IMR-90 (cell line): ENCODE measurements around the gene NLGN3. TPM values are rescaled to one million over a fixed set of nuclear protein-coding genes. Genes with fewer than 3 reads are reported as not detected.

Source experiments
- ATAC-seq: fragments of 200-7000 bp; cut with Tn5 transposase; 2 replicates; pipeline ENCODE4 v1.9.1; 2020; ENCODE audit warnings: low read depth, mild to moderate bottlenecking, moderate library complexity
- BruUV-seq: library from RNA; stranded (reverse); fragments of 400-500 nt; replicated peaks from 2 replicates; lab custom pipeline; 2021; lab: Mats Ljungman, UMichigan
- CTCF ChIA-PET: fragments of 300-600 bp; formaldehyde crosslinking; extraction: SDS; loops from one replicate; lab custom pipeline; 2021; ENCODE audit warnings: antibody characterized with exemption; lab: Yijun Ruan, JAX
- POLR2A ChIA-PET: fragments of 300-600 bp; sonication (Branson Sonifier 250); formaldehyde crosslinking; loops from one replicate; lab custom pipeline; 2022; ENCODE audit warnings: antibody characterized with exemption; ENCODE audit not compliant: unreplicated experiment; lab: Charles Lee
- DNase-seq: peaks from one replicate; pipeline ENCODE4 v3.0.0; 2013
- H2AFZ ChIP-seq: replicated peaks from 2 replicates; pipeline ENCODE3; 2013; ENCODE audit warnings: low read length, mild to moderate bottlenecking; ENCODE audit not compliant: poor library complexity
- H2AK5ac ChIP-seq: 2 replicates; pipeline ENCODE4 v1.6.1; 2013; ENCODE audit warnings: low read depth, low read length, inconsistent platforms
- H2AK9ac ChIP-seq: replicated peaks from 2 replicates; pipeline ENCODE3; 2013; ENCODE audit warnings: mild to moderate bottlenecking, low read depth, low read length, moderate library complexity; ENCODE audit not compliant: poor library complexity
- H2BK120ac ChIP-seq: 2 replicates; pipeline ENCODE4 v1.6.1; 2013; ENCODE audit warnings: low read depth, low read length, inconsistent platforms
- H2BK15ac ChIP-seq: 3 replicates; pipeline ENCODE4 v1.6.1; 2013; ENCODE audit warnings: low read depth, low read length, inconsistent platforms
- H2BK20ac ChIP-seq: 2 replicates; pipeline ENCODE4 v1.6.1; 2013; ENCODE audit warnings: low read depth, mild to moderate bottlenecking, inconsistent platforms, low read length, moderate library complexity
- H2BK5ac ChIP-seq: 2 replicates; pipeline ENCODE4 v1.6.1; 2013; ENCODE audit warnings: mild to moderate bottlenecking, low read depth, low read length, inconsistent platforms; ENCODE audit not compliant: poor library complexity, severe bottlenecking
- H3K14ac ChIP-seq: replicated peaks from 2 replicates; pipeline ENCODE4 v1.6.1; 2013; ENCODE audit warnings: low read depth, low read length, inconsistent platforms
- H3K18ac ChIP-seq: 2 replicates; pipeline ENCODE4 v1.6.1; 2013; ENCODE audit warnings: low read depth, low read length, control low read depth
- H3K23ac ChIP-seq: 2 replicates; pipeline ENCODE4 v1.6.1; 2013; ENCODE audit warnings: low read depth, low read length, inconsistent platforms
- H3K27ac ChIP-seq: 2 replicates; pipeline ENCODE4 v1.5.1; 2013; ENCODE audit warnings: mild to moderate bottlenecking, control low read depth, low read length; ENCODE audit not compliant: insufficient read depth
- H3K27me3 ChIP-seq: 2 replicates; pipeline ENCODE4 v1.6.1; 2013; ENCODE audit warnings: low read length; ENCODE audit not compliant: control insufficient read depth, insufficient read depth
- H3K36me3 ChIP-seq: 2 replicates; pipeline ENCODE4 v1.6.1; 2013; ENCODE audit warnings: low read length, mixed read lengths; ENCODE audit not compliant: control insufficient read depth, insufficient read depth
- H3K4ac ChIP-seq: 2 replicates; pipeline ENCODE4 v1.6.1; 2013; ENCODE audit warnings: low read depth, low read length, inconsistent platforms
- H3K4me1 ChIP-seq: 2 replicates; pipeline ENCODE4 v1.6.1; 2013; ENCODE audit warnings: low read length, mixed read lengths; ENCODE audit not compliant: control insufficient read depth, insufficient read depth
- H3K4me2 ChIP-seq: 2 replicates; pipeline ENCODE4 v1.6.1; 2013; ENCODE audit warnings: low read depth, mild to moderate bottlenecking, control low read depth, low read length, moderate library complexity
- H3K4me3 ChIP-seq: 2 replicates; pipeline ENCODE4 v1.5.1; 2013; ENCODE audit warnings: low read depth, mild to moderate bottlenecking, control low read depth, low read length, moderate library complexity; ENCODE audit not compliant: insufficient read depth
- H3K56ac ChIP-seq: 2 replicates; pipeline ENCODE4 v1.6.1; 2013; ENCODE audit warnings: low read length, inconsistent platforms; ENCODE audit not compliant: insufficient read depth; ENCODE audit errors: extremely low read depth
- H3K79me1 ChIP-seq, 2 experiments: 2 replicates each; pipeline ENCODE4 v1.6.1; 2013; ENCODE audit warnings: low read length in 2 of 2, inconsistent platforms in 1 of 2, low read depth in 1 of 2
- H3K9ac ChIP-seq: 2 replicates; pipeline ENCODE4 v1.6.1; 2013; ENCODE audit warnings: low read depth, low read length, control low read depth
- H3K9me1 ChIP-seq: 2 replicates; pipeline ENCODE4 v1.6.1; 2013; ENCODE audit warnings: low read length, inconsistent platforms; ENCODE audit not compliant: insufficient read depth
- H3K9me3 ChIP-seq: 2 replicates; pipeline ENCODE4 v1.6.1; 2013; ENCODE audit warnings: low read length; ENCODE audit not compliant: control insufficient read depth, insufficient read depth
- H4K20me1 ChIP-seq: 2 replicates; pipeline ENCODE4 v1.6.1; 2013; ENCODE audit warnings: low read length, inconsistent platforms; ENCODE audit not compliant: insufficient read depth
- H4K5ac ChIP-seq: 2 replicates; pipeline ENCODE4 v1.6.1; 2013; ENCODE audit warnings: mild to moderate bottlenecking, low read depth, low read length, control low read depth
- H4K8ac ChIP-seq, 2 experiments: 2 replicates each; pipeline ENCODE4 v1.6.1; 2013; ENCODE audit warnings: low read depth in 2 of 2, low read length in 2 of 2, control low read depth in 1 of 2, inconsistent platforms in 1 of 2
- H4K91ac ChIP-seq: 2 replicates; pipeline ENCODE4 v1.6.1; 2013; ENCODE audit warnings: low read depth, low read length, inconsistent platforms; ENCODE audit not compliant: insufficient read depth
- BHLHE40 ChIP-seq: fragments of 150-350 bp; IDR thresholded peaks from 2 replicates; pipeline ENCODE4 v1.6.1; 2016; ENCODE audit warnings: mild to moderate bottlenecking, low read depth, low read length
- CEBPB ChIP-seq: IDR thresholded peaks from 2 replicates; pipeline ENCODE4 v1.6.1; 2012; ENCODE audit warnings: low read depth, low read length, improper control_type of control experiment
- CHD1 ChIP-seq: IDR thresholded peaks from 2 replicates; pipeline ENCODE4 v1.6.1; 2012; ENCODE audit warnings: low read depth, low read length, improper control_type of control experiment
- FOS ChIP-seq: fragments of 150-350 bp; IDR thresholded peaks from 2 replicates; pipeline ENCODE4 v1.6.1; 2016; ENCODE audit warnings: low read depth, low read length
- MAFK ChIP-seq: IDR thresholded peaks from 2 replicates; pipeline ENCODE4 v1.6.1; 2012; ENCODE audit warnings: low read depth, low read length, improper control_type of control experiment
- MAZ ChIP-seq: IDR thresholded peaks from 2 replicates; pipeline ENCODE4 v1.6.1; 2012; ENCODE audit warnings: low read depth, mild to moderate bottlenecking, low read length, improper control_type of control experiment, moderate library complexity, borderline replicate concordance
- MXI1 ChIP-seq: IDR thresholded peaks from 2 replicates; pipeline ENCODE4 v1.6.1; 2012; ENCODE audit warnings: low read depth, mild to moderate bottlenecking, low read length, moderate library complexity, borderline replicate concordance
- NFE2L2 ChIP-seq: fragments of 150-350 bp; IDR thresholded peaks from 2 replicates; pipeline ENCODE4 v1.6.1; 2016; ENCODE audit warnings: low read depth, mild to moderate bottlenecking, low read length
- POLR2A ChIP-seq: IDR thresholded peaks from 2 replicates; pipeline ENCODE4 v1.6.1; 2012; ENCODE audit warnings: mild to moderate bottlenecking, low read depth, low read length
- RAD21 ChIP-seq: IDR thresholded peaks from 2 replicates; pipeline ENCODE4 v1.6.1; 2012; ENCODE audit warnings: low read length, improper control_type of control experiment
- RCOR1 ChIP-seq: IDR thresholded peaks from 2 replicates; pipeline ENCODE4 v1.6.1; 2012; ENCODE audit warnings: mild to moderate bottlenecking, low read length, improper control_type of control experiment; ENCODE audit not compliant: insufficient replicate concordance
- RFX5 ChIP-seq: IDR thresholded peaks from 2 replicates; pipeline ENCODE4 v1.8.0; 2012; ENCODE audit warnings: low read depth, mild to moderate bottlenecking, low read length, moderate library complexity
- SMC3 ChIP-seq: fragments of 150-350 bp; IDR thresholded peaks from 2 replicates; pipeline ENCODE4 v1.6.1; 2016; ENCODE audit warnings: low read depth, mild to moderate bottlenecking, antibody characterized with exemption, low read length, moderate library complexity
- WGBS, 2 experiments: methylation state at CpG; one replicate each; pipeline versions ENCODE4 v1.1.5 to v1.1.7; 2013; ENCODE audit warnings: missing lambda C conversion rate in 2 of 2; ENCODE audit not compliant: insufficient read length in 1 of 2; ENCODE audit errors: extremely low coverage in 2 of 2; 5-methylcytosine and 5-hydroxymethylcytosine counted together
- dilution Hi-C: fragments of 300-500 bp; cut with HindIII; formaldehyde crosslinking; loops from one replicate; pipeline ENCODE4 v1.14.3; 2018; ENCODE audit warnings: low sequenced_read_pairs; ENCODE audit not compliant: unreplicated experiment
- in situ Hi-C: fragments of 300-500 bp; cut with MboI; formaldehyde crosslinking; loops from 3 replicates; pipeline ENCODE4 v1.14.3; 2019; ENCODE audit warnings: low sequenced_read_pairs, inconsistent platforms, mixed read lengths
- intact Hi-C: fragments of 100-400 bp; cut with micrococcal nuclease; formaldehyde crosslinking; loops from 2 replicates; pipeline ENCODE4 v1.10.0; 2022
- polyA plus RNA-seq, 3 experiments: library from polyadenylated mRNA; depleted of rRNA; stranded (reverse); fragments of >200 nt; gene quantifications; 2 replicates each; pipeline ENCODE4 v1.2.3, GENCODE V29; 2012; ENCODE audit warnings: low replicate concordance in 1 of 3
- total RNA-seq: library from RNA; depleted of rRNA; stranded (reverse); fragments of >200 nt; gene quantifications from 2 replicates; pipeline ENCODE4 v1.2.3, GENCODE V29; 2012
- TF ChIP-seq, protein P1 (sequence below): fragments of 150-350 bp; IDR thresholded peaks from 2 replicates; pipeline ENCODE4 v1.6.1; 2017; ENCODE audit warnings: mild to moderate bottlenecking, antibody characterized with exemption, low read length, low read depth
- TF ChIP-seq, protein P2 (sequence below): fragments of 150-350 bp; IDR thresholded peaks from 2 replicates; pipeline ENCODE4 v1.6.1; 2016; ENCODE audit warnings: low read depth, mild to moderate bottlenecking, low read length, moderate library complexity, borderline replicate concordance
- TF ChIP-seq, protein P3 (sequence below): conservative IDR thresholded peaks from 2 replicates; pipeline ENCODE4 v1.5.1; 2012; ENCODE audit warnings: mild to moderate bottlenecking, low read depth, low read length, improper control_type of control experiment

The NLGN3 gene
- total and polyA plus RNA-seq, 2 of the 4 experiments (the other 2 are of a cell fraction), result 0.18 to 0.39 TPM

DNA sequence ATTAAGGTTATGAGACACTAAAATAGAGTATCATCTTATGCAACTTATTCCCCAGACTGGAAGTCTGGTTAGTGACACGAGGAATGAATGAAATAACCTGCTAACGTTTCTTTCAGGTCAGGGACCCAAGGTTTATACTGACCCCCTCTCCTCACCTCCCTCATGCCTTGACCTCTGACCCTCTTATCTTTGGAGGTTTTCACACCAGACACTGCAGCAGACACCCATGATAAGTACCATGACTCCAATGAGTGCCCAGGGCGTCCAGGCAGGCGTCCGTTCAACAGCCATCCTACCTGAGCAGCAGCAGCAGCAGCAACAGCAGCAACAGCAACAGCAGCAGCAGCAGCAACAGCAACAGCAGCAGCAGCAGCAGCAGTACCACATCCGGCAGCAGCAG lies 4.2 kb upstream of the NLGN3 start:
- H3K79me1 ChIP-seq, result no peaks in the 10 kb centered on the region
- H3K56ac ChIP-seq, result no peak overlapping the region
- no peak overlapping the region for H2AK5ac ChIP-seq
- TF ChIP-seq SMC3 (no peak), CHD1 (no peak), CEBPB (no peak), MXI1 (no peak), RAD21 (no peak), MAFK (no peak), NFE2L2 (no peak), RFX5 (no peak), RCOR1 (no peak), POLR2A (no peak), FOS (no peak), BHLHE40 (no peak), MAZ (no peak)
- TF ChIP-seq, protein P1, sequence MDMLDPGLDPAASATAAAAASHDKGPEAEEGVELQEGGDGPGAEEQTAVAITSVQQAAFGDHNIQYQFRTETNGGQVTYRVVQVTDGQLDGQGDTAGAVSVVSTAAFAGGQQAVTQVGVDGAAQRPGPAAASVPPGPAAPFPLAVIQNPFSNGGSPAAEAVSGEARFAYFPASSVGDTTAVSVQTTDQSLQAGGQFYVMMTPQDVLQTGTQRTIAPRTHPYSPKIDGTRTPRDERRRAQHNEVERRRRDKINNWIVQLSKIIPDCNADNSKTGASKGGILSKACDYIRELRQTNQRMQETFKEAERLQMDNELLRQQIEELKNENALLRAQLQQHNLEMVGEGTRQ, result no peak
- TF ChIP-seq, protein P2, sequence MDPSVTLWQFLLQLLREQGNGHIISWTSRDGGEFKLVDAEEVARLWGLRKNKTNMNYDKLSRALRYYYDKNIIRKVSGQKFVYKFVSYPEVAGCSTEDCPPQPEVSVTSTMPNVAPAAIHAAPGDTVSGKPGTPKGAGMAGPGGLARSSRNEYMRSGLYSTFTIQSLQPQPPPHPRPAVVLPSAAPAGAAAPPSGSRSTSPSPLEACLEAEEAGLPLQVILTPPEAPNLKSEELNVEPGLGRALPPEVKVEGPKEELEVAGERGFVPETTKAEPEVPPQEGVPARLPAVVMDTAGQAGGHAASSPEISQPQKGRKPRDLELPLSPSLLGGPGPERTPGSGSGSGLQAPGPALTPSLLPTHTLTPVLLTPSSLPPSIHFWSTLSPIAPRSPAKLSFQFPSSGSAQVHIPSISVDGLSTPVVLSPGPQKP, result no peak
- TF ChIP-seq, protein P3, sequence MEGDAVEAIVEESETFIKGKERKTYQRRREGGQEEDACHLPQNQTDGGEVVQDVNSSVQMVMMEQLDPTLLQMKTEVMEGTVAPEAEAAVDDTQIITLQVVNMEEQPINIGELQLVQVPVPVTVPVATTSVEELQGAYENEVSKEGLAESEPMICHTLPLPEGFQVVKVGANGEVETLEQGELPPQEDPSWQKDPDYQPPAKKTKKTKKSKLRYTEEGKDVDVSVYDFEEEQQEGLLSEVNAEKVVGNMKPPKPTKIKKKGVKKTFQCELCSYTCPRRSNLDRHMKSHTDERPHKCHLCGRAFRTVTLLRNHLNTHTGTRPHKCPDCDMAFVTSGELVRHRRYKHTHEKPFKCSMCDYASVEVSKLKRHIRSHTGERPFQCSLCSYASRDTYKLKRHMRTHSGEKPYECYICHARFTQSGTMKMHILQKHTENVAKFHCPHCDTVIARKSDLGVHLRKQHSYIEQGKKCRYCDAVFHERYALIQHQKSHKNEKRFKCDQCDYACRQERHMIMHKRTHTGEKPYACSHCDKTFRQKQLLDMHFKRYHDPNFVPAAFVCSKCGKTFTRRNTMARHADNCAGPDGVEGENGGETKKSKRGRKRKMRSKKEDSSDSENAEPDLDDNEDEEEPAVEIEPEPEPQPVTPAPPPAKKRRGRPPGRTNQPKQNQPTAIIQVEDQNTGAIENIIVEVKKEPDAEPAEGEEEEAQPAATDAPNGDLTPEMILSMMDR, result no peak
- H4K5ac ChIP-seq, result no peak overlapping the region
- DNase-seq (no peak), ATAC-seq (no peak)
- no peak overlapping the region for H3K14ac ChIP-seq
- 0% methylated on average over 1 of the region's 6 CpGs; no CpG with 5 or more reads in 1 of the 2 experiments for WGBS, 2 experiments
- H3K9me1 ChIP-seq, result peaks cover 3% of the 10 kb centered on the region; the same call in 1 of the 2 replicates
- intact Hi-C loops (no loop called here), dilution Hi-C loops (no loop called here), in situ Hi-C loops (no loop called here)
- no peak overlapping the region for H2BK15ac ChIP-seq
- no peak overlapping the region for H2BK20ac ChIP-seq
- no peak overlapping the region for H4K91ac ChIP-seq
- H2AK9ac ChIP-seq, result no peak overlapping the region
- H2AFZ ChIP-seq, result peak overlapping the region; percentile 51
- no peak overlapping the region for H3K4ac ChIP-seq
- H3K27ac ChIP-seq, result no peak overlapping the region
- no peak overlapping the region for H3K23ac ChIP-seq
- no peaks in the 10 kb centered on the region; the same call in 1 of the 2 replicates for H3K27me3 ChIP-seq
- no peaks in the 10 kb centered on the region for H4K20me1 ChIP-seq
- H3K18ac ChIP-seq, result no peak overlapping the region
- H2BK5ac ChIP-seq, result no peak overlapping the region
- peaks cover 31% of the 10 kb centered on the region for H3K36me3 ChIP-seq
- no peak overlapping the region for H3K9ac ChIP-seq
- no peak overlapping the region for H3K4me2 ChIP-seq
- no peak overlapping the region for H3K4me3 ChIP-seq
- ChIA-PET CTCF (no interaction called here), POLR2A (no interaction called here)
- BruUV-seq, result no TSS peak
- H3K9me3 ChIP-seq, result no peaks in the 10 kb centered on the region
- H3K4me1 ChIP-seq, result no peaks in the 10 kb centered on the region; the same call in 1 of the 2 replicates
- no peak overlapping the region for H2BK120ac ChIP-seq
- no peak overlapping the region for H4K8ac ChIP-seq
